Testis (tissue), 2 donors: ENCODE measurements around the gene SERPING1.

Experiments
- POLR2A ChIP-seq: fragments of 450-650 bp; IDR thresholded peaks from one replicate; pipeline ENCODE4 v1.6.1; 2017; ENCODE audit warnings: antibody characterized with exemption, mild to moderate bottlenecking, moderate library complexity
- TF ChIP-seq, protein P1 (sequence below), 3 experiments: fragments of 450-650 bp in 2 of 3; fragments of 200-600 bp in 1 of 3; sonication (generic) in 1 of 3; IDR thresholded peaks; one replicate each; pipeline ENCODE4 v1.5.1; 2016 to 2019; ENCODE audit warnings: antibody characterized with exemption in 3 of 3, mild to moderate bottlenecking in 2 of 3, moderate library complexity in 1 of 3

DNA sequence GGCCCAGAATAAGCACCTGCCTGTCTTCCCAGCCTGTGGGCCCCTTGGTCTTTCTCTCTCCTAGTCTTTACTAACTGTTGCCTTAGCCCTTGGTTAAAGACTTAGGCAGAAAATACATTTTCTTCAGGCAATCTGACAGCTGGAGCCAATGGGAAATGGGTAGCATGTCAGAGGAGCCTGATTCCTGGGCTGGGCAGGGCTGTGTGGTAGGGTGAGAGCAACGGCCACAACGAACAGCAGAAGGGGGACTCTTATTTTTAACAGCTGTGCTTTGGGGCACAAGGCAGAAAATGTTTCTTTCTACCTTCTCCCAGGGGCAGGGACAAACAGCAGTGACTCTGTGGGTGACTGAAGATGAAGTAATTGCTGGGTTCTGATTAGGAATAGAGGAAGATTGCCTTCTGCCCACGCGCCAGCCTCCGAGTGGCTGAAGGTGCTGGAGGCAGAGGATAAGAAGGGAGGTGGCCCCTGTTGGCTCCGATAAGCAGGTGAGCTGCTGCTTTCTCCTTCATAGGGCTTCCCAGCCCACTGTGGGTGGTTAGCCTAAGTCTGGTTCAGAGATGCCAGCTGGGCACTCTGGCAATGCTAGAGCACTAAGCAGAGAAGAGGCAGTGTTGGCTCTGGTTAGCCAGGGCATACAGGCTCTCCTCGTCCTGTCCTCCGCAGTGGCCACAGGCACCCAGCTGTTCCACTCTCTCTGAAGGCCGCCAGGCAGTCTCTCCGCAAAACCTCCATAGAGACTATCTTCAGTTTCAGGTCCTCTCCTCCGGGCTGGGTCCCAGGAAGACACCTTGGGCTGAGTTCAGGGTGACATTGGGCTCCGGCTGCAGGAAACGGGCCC, 50.7 kb downstream of the SERPING1 start:
- TF ChIP-seq, protein P1, sequence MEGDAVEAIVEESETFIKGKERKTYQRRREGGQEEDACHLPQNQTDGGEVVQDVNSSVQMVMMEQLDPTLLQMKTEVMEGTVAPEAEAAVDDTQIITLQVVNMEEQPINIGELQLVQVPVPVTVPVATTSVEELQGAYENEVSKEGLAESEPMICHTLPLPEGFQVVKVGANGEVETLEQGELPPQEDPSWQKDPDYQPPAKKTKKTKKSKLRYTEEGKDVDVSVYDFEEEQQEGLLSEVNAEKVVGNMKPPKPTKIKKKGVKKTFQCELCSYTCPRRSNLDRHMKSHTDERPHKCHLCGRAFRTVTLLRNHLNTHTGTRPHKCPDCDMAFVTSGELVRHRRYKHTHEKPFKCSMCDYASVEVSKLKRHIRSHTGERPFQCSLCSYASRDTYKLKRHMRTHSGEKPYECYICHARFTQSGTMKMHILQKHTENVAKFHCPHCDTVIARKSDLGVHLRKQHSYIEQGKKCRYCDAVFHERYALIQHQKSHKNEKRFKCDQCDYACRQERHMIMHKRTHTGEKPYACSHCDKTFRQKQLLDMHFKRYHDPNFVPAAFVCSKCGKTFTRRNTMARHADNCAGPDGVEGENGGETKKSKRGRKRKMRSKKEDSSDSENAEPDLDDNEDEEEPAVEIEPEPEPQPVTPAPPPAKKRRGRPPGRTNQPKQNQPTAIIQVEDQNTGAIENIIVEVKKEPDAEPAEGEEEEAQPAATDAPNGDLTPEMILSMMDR (IDR thresholded peaks at IDR 0.05) = no peak
- TF ChIP-seq POLR2A = no peak
